GM12878 (cell line): ENCODE results near the gene DSE. TPM values are rescaled to one million over a fixed set of nuclear protein-coding genes. Genes with fewer than 3 reads are reported as not detected.

ENCODE experiments used
- ATAC-seq: fragments of 200-7000 bp; cut with Tn5 transposase; 3 replicates; pipeline ENCODE4 v1.9.1; 2020; ENCODE audit warnings: mild to moderate bottlenecking, moderate library complexity
- BruUV-seq: library from RNA; stranded (reverse); fragments of 400-500 nt; replicated peaks from 2 replicates; lab custom pipeline; 2021; lab: Mats Ljungman, UMichigan
- CTCF ChIA-PET: fragments of 300-600 bp; sonication (Branson Sonifier 250); formaldehyde crosslinking; extraction: SDS; loops from one replicate; lab custom pipeline; 2021; ENCODE audit warnings: inconsistent platforms; lab: Yijun Ruan, JAX
- POLR2A ChIA-PET: fragments of 350-600 bp; formaldehyde crosslinking; extraction: SDS; loops from one replicate; lab custom pipeline; 2021; ENCODE audit warnings: inconsistent platforms; lab: Charles Lee
- RAD21 ChIA-PET: fragments of 300-600 bp; sonication (Branson Sonifier 250); formaldehyde crosslinking; loops from one replicate; lab custom pipeline; 2023; ENCODE audit warnings: antibody characterized with exemption; ENCODE audit not compliant: unreplicated experiment; lab: Charles Lee
- SMC1A ChIA-PET: fragments of 300-600 bp; sonication (Branson Sonifier 250); formaldehyde crosslinking; loops from one replicate; lab custom pipeline; 2023; ENCODE audit not compliant: unreplicated experiment, uncharacterized antibody; lab: Charles Lee
- DNase-seq: peaks from one replicate; pipeline ENCODE4 v3.0.0-alpha.2; 2011; ENCODE audit warnings: low read depth, low spot score
- FAIRE-seq: peaks from 3 replicates; lab custom pipeline; 2011; peaks lifted over from hg19 to GRCh38; lab: Jason Lieb, UNC
- H2AFZ ChIP-seq: 2 replicates; pipeline ENCODE4 v1.6.0; 2011; ENCODE audit warnings: low read depth, low read length, control low read depth; ENCODE audit not compliant: control insufficient read depth
- H3K27ac ChIP-seq: 2 replicates; pipeline ENCODE4 v1.5.1; 2011; ENCODE audit warnings: control low read depth; ENCODE audit not compliant: control insufficient read depth, insufficient read depth
- H3K27me3 ChIP-seq, 2 experiments: replicated peaks in 1 of 2; 2 replicates each; pipeline versions ENCODE4 v1.6.0 to v1.6.1; 2011; ENCODE audit warnings: low read length in 1 of 2; ENCODE audit not compliant: control insufficient read depth in 2 of 2, insufficient read depth in 2 of 2
- H3K36me3 ChIP-seq, 2 experiments: 2 replicates each; pipeline ENCODE4 v1.5.1; 2011; ENCODE audit warnings: low read length in 1 of 2; ENCODE audit not compliant: control insufficient read depth in 2 of 2, insufficient read depth in 2 of 2
- H3K4me1 ChIP-seq: 2 replicates; pipeline ENCODE4 v1.6.1; 2011; ENCODE audit warnings: mild to moderate bottlenecking, low read length, moderate library complexity, mixed read lengths; ENCODE audit not compliant: control insufficient read depth, insufficient read depth
- H3K4me2 ChIP-seq: 2 replicates; pipeline ENCODE4 v1.6.0; 2011; ENCODE audit warnings: control low read depth; ENCODE audit not compliant: control insufficient read depth, insufficient read depth
- H3K4me3 ChIP-seq: fragments of 200-600 bp; sonication (generic); 2 replicates; pipeline ENCODE4 v1.5.1; 2016
- H3K79me2 ChIP-seq: 2 replicates; pipeline ENCODE4 v1.6.0; 2011; ENCODE audit warnings: low read length; ENCODE audit not compliant: control insufficient read depth, insufficient read depth
- H3K9ac ChIP-seq: 2 replicates; pipeline ENCODE4 v1.8.0; 2011; ENCODE audit warnings: low read length, control low read depth, mixed read lengths; ENCODE audit not compliant: control insufficient read depth, insufficient read depth
- H3K9me3 ChIP-seq: replicated peaks from 3 replicates; pipeline ENCODE4 v1.5.1; 2011; ENCODE audit warnings: mild to moderate bottlenecking, low read length; ENCODE audit not compliant: control insufficient read depth, insufficient read depth
- H4K20me1 ChIP-seq: 2 replicates; pipeline ENCODE4 v1.6.0; 2011; ENCODE audit not compliant: control insufficient read depth, insufficient read depth
- CREM ChIP-seq: IDR thresholded peaks from 2 replicates; pipeline ENCODE4 v1.6.1; 2014; ENCODE audit warnings: antibody characterized with exemption, low read depth
- FOXM1 ChIP-seq: IDR thresholded peaks from 2 replicates; pipeline ENCODE4 v1.6.1; 2012; ENCODE audit warnings: low read depth, mild to moderate bottlenecking, inconsistent platforms, low read length, moderate library complexity
- MEF2A ChIP-seq: IDR thresholded peaks from 2 replicates; pipeline ENCODE4 v1.6.1; 2011; ENCODE audit warnings: low read depth, mild to moderate bottlenecking, low read length, moderate library complexity; ENCODE audit not compliant: insufficient read depth
- NBN ChIP-seq: fragments of 450-650 bp; IDR thresholded peaks from 2 replicates; pipeline ENCODE4 v1.6.1; 2016
- NFXL1 ChIP-seq: fragments of 450-650 bp; IDR thresholded peaks from 2 replicates; pipeline ENCODE4 v1.6.1; 2017; ENCODE audit warnings: antibody characterized with exemption, mild to moderate bottlenecking, borderline replicate concordance
- NFYA ChIP-seq: IDR thresholded peaks from 2 replicates; pipeline ENCODE4 v1.6.1; 2011; ENCODE audit warnings: low read depth, mild to moderate bottlenecking, low read length, improper control_type of control experiment, borderline replicate concordance
- RBBP5 ChIP-seq: fragments of 200-600 bp; sonication (generic); conservative IDR thresholded peaks from 2 replicates; pipeline ENCODE4 v1.6.1; 2016
- SIN3A ChIP-seq: IDR thresholded peaks from 2 replicates; pipeline ENCODE4 v1.6.1; 2012; ENCODE audit warnings: low read depth, low read length, improper control_type of control experiment
- SMAD1 ChIP-seq: fragments of 450-650 bp; IDR thresholded peaks from 2 replicates; pipeline ENCODE4 v1.6.1; 2018; ENCODE audit warnings: mild to moderate bottlenecking, low read depth; ENCODE audit not compliant: partially characterized antibody
- SMAD5 ChIP-seq: IDR thresholded peaks from 2 replicates; pipeline ENCODE4 v1.6.1; 2016; ENCODE audit warnings: antibody characterized with exemption, low read depth
- SREBF2 ChIP-seq: IDR thresholded peaks from 2 replicates; pipeline ENCODE4 v1.6.1; 2012; ENCODE audit warnings: mild to moderate bottlenecking, low read length
- STAT3 ChIP-seq: IDR thresholded peaks from 2 replicates; pipeline ENCODE4 v1.6.1; 2011; ENCODE audit warnings: low read depth, low read length, improper control_type of control experiment
- WGBS: methylation state at CpG from one replicate; pipeline ENCODE4 v1.1.6; 2016; ENCODE audit warnings: low lambda C conversion rate; ENCODE audit not compliant: insufficient replicate concordance, insufficient coverage; ENCODE audit errors: missing lambda C conversion rate; 5-methylcytosine and 5-hydroxymethylcytosine counted together
- in situ Hi-C: fragments of 300-500 bp; cut with MboI; formaldehyde crosslinking; loops from 9 replicates; pipeline ENCODE4 v1.14.3; 2018; ENCODE audit warnings: mixed read lengths
- intact Hi-C: fragments of 100-400 bp; cut with micrococcal nuclease; formaldehyde crosslinking; loops from one replicate; pipeline ENCODE4 v1.14.2; 2022; ENCODE audit not compliant: unreplicated experiment
- polyA plus RNA-seq, 11 experiments: library from polyadenylated mRNA; depleted of rRNA in 4 of 11; unstranded in 6 of 11; stranded (reverse) in 5 of 11; fragments of >200 nt; fragmentation: Nextera tagmentation in 4 of 11; fragmentation: Illumina TruSeq in 1 of 11; extraction: Ambion mirVana in 4 of 11; extraction: Trizol in 1 of 11; gene quantifications; 1 replicate in 1 of 11; 2 replicates in 10 of 11; pipeline versions ENCODE4 v1.2.1 to v1.2.3, GENCODE V29; 2011 to 2016; ENCODE audit warnings: inconsistent platforms in 2 of 11, missing spikeins in 2 of 11, low read depth in 1 of 11
- total RNA-seq, 4 experiments: library from RNA; depleted of rRNA in 3 of 4; stranded (reverse); fragments of >200 nt in 3 of 4; fragmentation: Illumina TruSeq in 1 of 4; extraction: Trizol in 1 of 4; gene quantifications; 2 replicates each; pipeline versions ENCODE4 v1.2.1 to v1.2.3, GENCODE V29; 2013 to 2021
- TF ChIP-seq, protein P1 (sequence below): fragments of 450-650 bp; IDR thresholded peaks from 2 replicates; pipeline ENCODE4 v1.6.1; 2017; ENCODE audit warnings: mild to moderate bottlenecking, low read depth, inconsistent platforms; ENCODE audit not compliant: poor library complexity, severe bottlenecking
- TF ChIP-seq, protein P2 (sequence below): fragments of 450-650 bp; IDR thresholded peaks from 2 replicates; pipeline ENCODE4 v1.6.1; 2017; ENCODE audit warnings: low read depth, mild to moderate bottlenecking, moderate library complexity

Gene DSE
- total and polyA plus RNA-seq, 10 of the 15 experiments (the other 5 are each of a cell fraction or from before 2014, with no cell fraction given): 12.6 to 76.4 (median 43.0) TPM

DNA sequence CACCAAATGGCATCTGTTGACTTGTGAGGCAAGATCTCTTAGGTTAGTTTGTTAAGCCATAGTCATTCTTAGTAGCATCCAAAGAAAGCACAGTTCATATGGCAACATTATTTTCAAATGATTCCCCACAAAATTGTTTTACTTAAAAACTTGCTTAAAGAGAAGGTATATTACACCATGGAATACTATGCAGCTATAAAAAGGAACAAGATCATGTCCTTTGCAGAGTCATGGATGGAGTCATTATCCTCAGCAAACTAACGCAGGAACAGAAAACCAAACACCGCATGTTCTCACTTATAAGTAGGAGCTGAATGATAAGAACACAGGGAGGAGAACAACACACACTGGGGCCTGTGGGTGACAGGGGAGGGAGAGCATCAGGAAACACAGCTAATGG lies 10.9 kb upstream of the DSE start:
- Histone ChIP-seq H3K4me3 (no peak overlapping the region), H3K36me3 (no peaks in the 10 kb centered on the region), H3K9ac (no peak overlapping the region), H2AFZ (no peak overlapping the region), H3K4me1 (0 out of 2 replicates have a peak, but pooled peaks cover 2% of the 10 kb centered on the region), H3K9me3 (no peaks in the 10 kb centered on the region), H3K4me2 (no peak overlapping the region), H4K20me1 (no peaks in the 10 kb centered on the region), H3K79me2 (no peaks in the 10 kb centered on the region), H3K27me3 (no peaks in the 10 kb centered on the region), H3K27ac (no peak overlapping the region)
- ChIA-PET RAD21 (no interaction called here), POLR2A (interaction anchor here (0.8 to 1.2 kb wide), 2 partner anchors 9 to 259 kb away, joined by 3 to 4 read pairs; partner anchors contain the start of gene NT5DC1), CTCF (interaction anchor here (0.5 to 1.3 kb wide), 6 partner anchors 10 to 130 kb away, joined by 3 to 5 read pairs (median 3); no protein-coding TSS in a partner anchor), SMC1A (interaction anchor here (0.7 to 2.3 kb wide), 8 partner anchors 8 to 263 kb away, joined by 3 to 10 read pairs (median 4); no protein-coding TSS in a partner anchor)
- in situ Hi-C loops (no loop called here), intact Hi-C loops (no loop called here)
- BruUV-seq: no TSS peak
- FAIRE-seq (no peak), ATAC-seq (no peak), DNase-seq (no peak)
- 100% methylated on average over 2 of the region's 2 CpGs for WGBS
- no peak for TF ChIP-seq MEF2A
- TF ChIP-seq SREBF2: no peak
- TF ChIP-seq SIN3A: no peak
- no peak for TF ChIP-seq STAT3
- TF ChIP-seq NFXL1: no peak
- no peak for TF ChIP-seq FOXM1
- TF ChIP-seq SMAD1: no peak
- no peak for TF ChIP-seq CREM
- TF ChIP-seq NBN: no peak
- TF ChIP-seq, protein P1, sequence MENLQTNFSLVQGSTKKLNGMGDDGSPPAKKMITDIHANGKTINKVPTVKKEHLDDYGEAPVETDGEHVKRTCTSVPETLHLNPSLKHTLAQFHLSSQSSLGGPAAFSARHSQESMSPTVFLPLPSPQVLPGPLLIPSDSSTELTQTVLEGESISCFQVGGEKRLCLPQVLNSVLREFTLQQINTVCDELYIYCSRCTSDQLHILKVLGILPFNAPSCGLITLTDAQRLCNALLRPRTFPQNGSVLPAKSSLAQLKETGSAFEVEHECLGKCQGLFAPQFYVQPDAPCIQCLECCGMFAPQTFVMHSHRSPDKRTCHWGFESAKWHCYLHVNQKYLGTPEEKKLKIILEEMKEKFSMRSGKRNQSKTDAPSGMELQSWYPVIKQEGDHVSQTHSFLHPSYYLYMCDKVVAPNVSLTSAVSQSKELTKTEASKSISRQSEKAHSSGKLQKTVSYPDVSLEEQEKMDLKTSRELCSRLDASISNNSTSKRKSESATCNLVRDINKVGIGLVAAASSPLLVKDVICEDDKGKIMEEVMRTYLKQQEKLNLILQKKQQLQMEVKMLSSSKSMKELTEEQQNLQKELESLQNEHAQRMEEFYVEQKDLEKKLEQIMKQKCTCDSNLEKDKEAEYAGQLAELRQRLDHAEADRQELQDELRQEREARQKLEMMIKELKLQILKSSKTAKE: no peak
- TF ChIP-seq, protein P2, sequence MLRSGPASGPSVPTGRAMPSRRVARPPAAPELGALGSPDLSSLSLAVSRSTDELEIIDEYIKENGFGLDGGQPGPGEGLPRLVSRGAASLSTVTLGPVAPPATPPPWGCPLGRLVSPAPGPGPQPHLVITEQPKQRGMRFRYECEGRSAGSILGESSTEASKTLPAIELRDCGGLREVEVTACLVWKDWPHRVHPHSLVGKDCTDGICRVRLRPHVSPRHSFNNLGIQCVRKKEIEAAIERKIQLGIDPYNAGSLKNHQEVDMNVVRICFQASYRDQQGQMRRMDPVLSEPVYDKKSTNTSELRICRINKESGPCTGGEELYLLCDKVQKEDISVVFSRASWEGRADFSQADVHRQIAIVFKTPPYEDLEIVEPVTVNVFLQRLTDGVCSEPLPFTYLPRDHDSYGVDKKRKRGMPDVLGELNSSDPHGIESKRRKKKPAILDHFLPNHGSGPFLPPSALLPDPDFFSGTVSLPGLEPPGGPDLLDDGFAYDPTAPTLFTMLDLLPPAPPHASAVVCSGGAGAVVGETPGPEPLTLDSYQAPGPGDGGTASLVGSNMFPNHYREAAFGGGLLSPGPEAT: no peak
- TF ChIP-seq SMAD5: no peak
- no peak for TF ChIP-seq NFYA
- no peak for TF ChIP-seq RBBP5
